ENCODE results near the gene SMIM13. TPM values are rescaled to one million over a fixed set of nuclear protein-coding genes. Genes with fewer than 3 reads are reported as not detected.

SMIM13 gene
- total RNA-seq, 1 donor from 2014 or later, result 24.2 TPM

DNA sequence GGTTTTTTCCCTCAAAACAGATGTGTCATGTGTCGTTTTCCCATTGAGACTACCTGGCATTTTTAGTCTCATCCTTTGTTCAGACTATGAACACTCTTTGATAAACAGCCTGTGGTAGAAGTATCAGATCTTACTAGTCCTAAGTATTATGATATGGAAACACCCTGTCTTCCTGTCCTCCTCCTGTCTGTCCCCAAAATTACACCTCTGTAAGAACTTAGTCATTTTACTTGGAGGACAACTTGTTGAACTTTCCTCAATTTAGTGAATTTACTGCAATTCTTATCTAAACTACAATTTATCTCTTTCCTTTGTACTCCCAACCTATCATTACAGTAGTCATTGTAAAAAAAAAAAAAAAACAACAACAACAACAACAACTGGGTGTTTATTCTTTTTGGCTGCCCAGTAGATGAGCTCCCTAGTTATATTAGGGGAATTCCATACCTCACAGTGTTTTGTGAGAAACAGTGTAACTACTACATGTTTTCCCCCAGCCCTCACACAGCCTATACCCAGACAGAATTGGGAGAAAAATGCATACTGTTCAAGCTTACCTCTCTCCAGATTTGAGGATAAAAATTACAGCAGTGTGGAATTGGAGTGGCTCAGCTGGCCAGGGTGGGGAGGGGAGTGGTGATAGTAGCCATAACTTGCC, 36.4 kb downstream of the SMIM13 start:
- H3K4me3 Mint-ChIP-seq (ENCODE audit: unreplicated experiment), result no peak overlapping the region
- peaks cover 3% of the 10 kb centered on the region for H3K9me3 Mint-ChIP-seq (ENCODE audit: unreplicated experiment)
- no peak overlapping the region for H3K27ac Mint-ChIP-seq (ENCODE audit: unreplicated experiment)
- H3K4me1 Mint-ChIP-seq (ENCODE audit: low read depth, unreplicated experiment), result peaks cover 14% of the 10 kb centered on the region
- H3K4me3 ChIP-seq (ENCODE audit: insufficient read depth, low read depth, low read length), result no peak overlapping the region
- no peaks in the 10 kb centered on the region for H3K27me3 ChIP-seq (ENCODE audit: insufficient read depth, low read length)
- no peaks in the 10 kb centered on the region for H3K9me3 ChIP-seq (ENCODE audit: insufficient read depth, low read depth, low read length)
- H2AFZ ChIP-seq (ENCODE audit: low read depth, low read length), result no peak overlapping the region
- H3K27me3 Mint-ChIP-seq (ENCODE audit: low read depth, unreplicated experiment), result no peaks in the 10 kb centered on the region
- H4K20me1 ChIP-seq (ENCODE audit: insufficient read depth, low read length), result peaks cover 50% of the 10 kb centered on the region
- no peak overlapping the region for H3K27ac ChIP-seq (ENCODE audit: low read depth, low read length)
- peaks cover 49% of the 10 kb centered on the region for H3K79me2 ChIP-seq (ENCODE audit: insufficient read depth, low read length)
- no peak overlapping the region for H3K4me2 ChIP-seq (ENCODE audit: low read length)
- DNase-seq (ENCODE audit: low read depth) (no peak), FAIRE-seq (no peak)
- peaks cover 2% of the 10 kb centered on the region for H3K36me3 ChIP-seq (ENCODE audit: insufficient read depth, low read length)
- no peak for TF ChIP-seq EZH2 (IDR thresholded peaks at IDR 0.05; ENCODE audit: insufficient read depth, low read length)
- TF ChIP-seq, protein P1, sequence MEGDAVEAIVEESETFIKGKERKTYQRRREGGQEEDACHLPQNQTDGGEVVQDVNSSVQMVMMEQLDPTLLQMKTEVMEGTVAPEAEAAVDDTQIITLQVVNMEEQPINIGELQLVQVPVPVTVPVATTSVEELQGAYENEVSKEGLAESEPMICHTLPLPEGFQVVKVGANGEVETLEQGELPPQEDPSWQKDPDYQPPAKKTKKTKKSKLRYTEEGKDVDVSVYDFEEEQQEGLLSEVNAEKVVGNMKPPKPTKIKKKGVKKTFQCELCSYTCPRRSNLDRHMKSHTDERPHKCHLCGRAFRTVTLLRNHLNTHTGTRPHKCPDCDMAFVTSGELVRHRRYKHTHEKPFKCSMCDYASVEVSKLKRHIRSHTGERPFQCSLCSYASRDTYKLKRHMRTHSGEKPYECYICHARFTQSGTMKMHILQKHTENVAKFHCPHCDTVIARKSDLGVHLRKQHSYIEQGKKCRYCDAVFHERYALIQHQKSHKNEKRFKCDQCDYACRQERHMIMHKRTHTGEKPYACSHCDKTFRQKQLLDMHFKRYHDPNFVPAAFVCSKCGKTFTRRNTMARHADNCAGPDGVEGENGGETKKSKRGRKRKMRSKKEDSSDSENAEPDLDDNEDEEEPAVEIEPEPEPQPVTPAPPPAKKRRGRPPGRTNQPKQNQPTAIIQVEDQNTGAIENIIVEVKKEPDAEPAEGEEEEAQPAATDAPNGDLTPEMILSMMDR (IDR thresholded peaks at IDR 0.05; ENCODE audit: insufficient read depth, low read depth, low read length), result no peak
- no peak overlapping the region for H3K9ac ChIP-seq (ENCODE audit: low read length)
- H3K4me1 ChIP-seq (ENCODE audit: insufficient read depth, low read length), result peaks cover 6% of the 10 kb centered on the region
- H3K36me3 Mint-ChIP-seq (ENCODE audit: low read depth, unreplicated experiment), result peaks cover 18% of the 10 kb centered on the region

DNA sequence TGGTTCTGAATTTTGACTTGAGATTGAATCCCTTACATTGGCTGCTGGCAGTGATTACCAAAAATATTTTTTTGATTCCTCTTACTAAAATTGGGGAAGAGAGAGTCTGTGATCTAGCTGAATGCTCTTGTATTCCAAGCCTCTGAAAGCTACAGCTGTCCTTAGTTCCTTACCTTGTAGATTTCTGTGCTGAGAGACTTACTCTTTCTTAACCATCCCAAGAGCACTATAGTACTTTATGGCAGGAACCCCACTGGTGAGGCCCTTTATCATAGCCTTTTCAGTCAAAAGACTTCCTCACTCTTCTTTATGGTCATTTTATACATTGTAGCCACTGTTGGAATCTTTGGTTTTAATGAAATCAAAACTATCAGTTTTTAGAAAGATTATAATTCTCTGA, 37.0 kb downstream of the SMIM13 start:
- Mint-ChIP-seq H3K36me3 (ENCODE audit: low read depth, unreplicated experiment) (peaks cover 23% of the 10 kb centered on the region), H3K4me1 (ENCODE audit: low read depth, unreplicated experiment) (peaks cover 14% of the 10 kb centered on the region)
- peaks cover 46% of the 10 kb centered on the region for H3K79me2 ChIP-seq (ENCODE audit: insufficient read depth, low read length)

More for the DNA sequence above, 37.0 kb downstream of the SMIM13 start:
- TF ChIP-seq, protein P1 (IDR thresholded peaks at IDR 0.05; ENCODE audit: insufficient read depth, low read depth, low read length), result no peak
- no peak for TF ChIP-seq EZH2 (IDR thresholded peaks at IDR 0.05; ENCODE audit: insufficient read depth, low read length)
- no peaks in the 10 kb centered on the region for H3K27me3 ChIP-seq (ENCODE audit: insufficient read depth, low read length)
- peaks cover 6% of the 10 kb centered on the region for H3K36me3 ChIP-seq (ENCODE audit: insufficient read depth, low read length)
- Mint-ChIP-seq H3K27ac (ENCODE audit: unreplicated experiment) (no peak overlapping the region), H3K9me3 (ENCODE audit: unreplicated experiment) (peaks cover 3% of the 10 kb centered on the region), H3K4me3 (ENCODE audit: unreplicated experiment) (no peak overlapping the region), H3K27me3 (ENCODE audit: low read depth, unreplicated experiment) (no peaks in the 10 kb centered on the region)
- H3K4me2 ChIP-seq (ENCODE audit: low read length), result no peak overlapping the region
- peaks cover 50% of the 10 kb centered on the region for H4K20me1 ChIP-seq (ENCODE audit: insufficient read depth, low read length)
- no peak for DNase-seq (ENCODE audit: low read depth)
- H3K4me3 ChIP-seq (ENCODE audit: insufficient read depth, low read depth, low read length), result no peak overlapping the region
- no peak overlapping the region for H3K9ac ChIP-seq (ENCODE audit: low read length)
- no peak overlapping the region for H3K27ac ChIP-seq (ENCODE audit: low read depth, low read length)
- H2AFZ ChIP-seq (ENCODE audit: low read depth, low read length), result no peak overlapping the region
- H3K4me1 ChIP-seq (ENCODE audit: insufficient read depth, low read length), result peaks cover 6% of the 10 kb centered on the region
- no peaks in the 10 kb centered on the region for H3K9me3 ChIP-seq (ENCODE audit: insufficient read depth, low read depth, low read length)
- FAIRE-seq, result no peak
